ENCODE results near the gene UCP3. TPM values are rescaled to one million over a fixed set of nuclear protein-coding genes. Genes with fewer than 3 reads are reported as not detected.

UCP3 gene
- total and polyA plus RNA-seq, 10 of the 15 experiments (the other 5 are each of a cell fraction or from before 2014, with no cell fraction given), result 0.02 to 1.9 (median 0.94) TPM

DNA sequence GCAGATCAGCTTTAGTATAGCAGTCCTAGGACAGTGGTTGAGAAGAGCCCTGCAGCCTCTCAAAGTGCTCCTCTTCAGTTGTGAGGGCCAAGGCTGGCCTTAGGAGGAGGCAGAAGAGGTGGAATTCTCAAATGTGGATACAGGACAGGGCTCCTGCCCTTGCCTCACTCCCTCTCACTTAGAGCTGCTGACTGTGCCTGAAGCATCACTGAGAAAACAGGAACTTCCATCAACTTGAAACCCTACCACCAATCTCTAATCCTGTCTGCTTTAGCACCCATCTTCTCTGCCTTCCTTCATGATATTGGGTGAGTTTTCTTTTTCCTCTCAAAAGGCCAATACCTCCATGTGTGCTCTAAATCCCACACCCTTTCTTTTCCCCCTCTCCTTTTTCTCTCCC is 14.4 kb upstream of the UCP3 start:
- no peak overlapping the region for H3K27ac ChIP-seq (ENCODE audit: control insufficient read depth, insufficient read depth)
- H3K9me3 ChIP-seq (replicated peaks; ENCODE audit: control insufficient read depth, insufficient read depth, low read length), result no peaks in the 10 kb centered on the region
- no peak overlapping the region for H3K4me2 ChIP-seq (ENCODE audit: control insufficient read depth, insufficient read depth)
- H3K4me3 ChIP-seq, result no peak overlapping the region
- ChIA-PET POLR2A (interaction anchor here (0.6 kb wide), 1 partner anchor 171 kb away, joined by 3 read pairs; no protein-coding TSS in a partner anchor), CTCF (no interaction called here), SMC1A (ENCODE audit: uncharacterized antibody, unreplicated experiment) (no interaction called here), RAD21 (ENCODE audit: unreplicated experiment) (no interaction called here)
- H3K79me2 ChIP-seq (ENCODE audit: control insufficient read depth, insufficient read depth, low read length), result no peaks in the 10 kb centered on the region
- no peak overlapping the region for H2AFZ ChIP-seq (ENCODE audit: control insufficient read depth, low read depth, low read length)
- H3K27me3 ChIP-seq (replicated peaks in 1 of 2; ENCODE audit: control insufficient read depth in 2 of 2, insufficient read depth in 2 of 2, low read length in 1 of 2), result no peaks in the 10 kb centered on the region
- FAIRE-seq (no peak), DNase-seq (ENCODE audit: low read depth, low spot score) (no peak), ATAC-seq (no peak)
- in situ Hi-C loops (cut with MboI) (no loop called here), intact Hi-C loops (cut with micrococcal nuclease; ENCODE audit: unreplicated experiment) (loop anchor here (5.0 kb wide), 1 partner anchor 41 kb away; the partner anchor contains the start of gene UCP2)
- no peaks in the 10 kb centered on the region for H4K20me1 ChIP-seq (ENCODE audit: control insufficient read depth, insufficient read depth)
- H3K36me3 ChIP-seq (ENCODE audit: control insufficient read depth in 2 of 2, insufficient read depth in 2 of 2, low read length in 1 of 2), result peaks cover 0 to 1% of the 10 kb centered on the region in 2 experiments; a peak in 1 of 4 replicates
- H3K9ac ChIP-seq (ENCODE audit: control insufficient read depth, insufficient read depth, low read length), result no peak overlapping the region
- BruUV-seq (replicated peaks), result TSS peak; percentile 50
- H3K4me1 ChIP-seq (ENCODE audit: control insufficient read depth, insufficient read depth, low read length), result peaks cover 21% of the 10 kb centered on the region
- TF ChIP-seq MTA2 (IDR thresholded peaks at IDR 0.05; ENCODE audit: low read depth), result no peak
- no peak for TF ChIP-seq IKZF2 (IDR thresholded peaks at IDR 0.05)
- TF ChIP-seq ASH2L (IDR thresholded peaks at IDR 0.05; ENCODE audit: borderline replicate concordance, low read depth), result no peak
- TF ChIP-seq BACH1 (IDR thresholded peaks at IDR 0.05; ENCODE audit: borderline replicate concordance), result no peak
- TF ChIP-seq, protein P1, sequence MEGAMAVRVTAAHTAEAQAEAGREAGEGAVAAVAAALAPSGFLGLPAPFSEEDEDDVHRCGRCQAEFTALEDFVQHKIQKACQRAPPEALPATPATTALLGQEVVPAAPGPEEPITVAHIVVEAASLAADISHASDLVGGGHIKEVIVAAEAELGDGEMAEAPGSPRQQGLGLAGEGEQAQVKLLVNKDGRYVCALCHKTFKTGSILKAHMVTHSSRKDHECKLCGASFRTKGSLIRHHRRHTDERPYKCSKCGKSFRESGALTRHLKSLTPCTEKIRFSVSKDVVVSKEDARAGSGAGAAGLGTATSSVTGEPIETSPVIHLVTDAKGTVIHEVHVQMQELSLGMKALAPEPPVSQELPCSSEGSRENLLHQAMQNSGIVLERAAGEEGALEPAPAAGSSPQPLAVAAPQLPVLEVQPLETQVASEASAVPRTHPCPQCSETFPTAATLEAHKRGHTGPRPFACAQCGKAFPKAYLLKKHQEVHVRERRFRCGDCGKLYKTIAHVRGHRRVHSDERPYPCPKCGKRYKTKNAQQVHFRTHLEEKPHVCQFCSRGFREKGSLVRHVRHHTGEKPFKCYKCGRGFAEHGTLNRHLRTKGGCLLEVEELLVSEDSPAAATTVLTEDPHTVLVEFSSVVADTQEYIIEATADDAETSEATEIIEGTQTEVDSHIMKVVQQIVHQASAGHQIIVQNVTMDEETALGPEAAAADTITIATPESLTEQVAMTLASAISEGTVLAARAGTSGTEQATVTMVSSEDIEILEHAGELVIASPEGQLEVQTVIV (IDR thresholded peaks at IDR 0.05; ENCODE audit: borderline replicate concordance, partially characterized antibody), result no peak
- TF ChIP-seq JUND (IDR thresholded peaks at IDR 0.05; ENCODE audit: low read depth, low read length), result no peak
- no peak for TF ChIP-seq TCF12 (IDR thresholded peaks at IDR 0.05; ENCODE audit: low read depth, low read length)
- TF ChIP-seq, protein P2, sequence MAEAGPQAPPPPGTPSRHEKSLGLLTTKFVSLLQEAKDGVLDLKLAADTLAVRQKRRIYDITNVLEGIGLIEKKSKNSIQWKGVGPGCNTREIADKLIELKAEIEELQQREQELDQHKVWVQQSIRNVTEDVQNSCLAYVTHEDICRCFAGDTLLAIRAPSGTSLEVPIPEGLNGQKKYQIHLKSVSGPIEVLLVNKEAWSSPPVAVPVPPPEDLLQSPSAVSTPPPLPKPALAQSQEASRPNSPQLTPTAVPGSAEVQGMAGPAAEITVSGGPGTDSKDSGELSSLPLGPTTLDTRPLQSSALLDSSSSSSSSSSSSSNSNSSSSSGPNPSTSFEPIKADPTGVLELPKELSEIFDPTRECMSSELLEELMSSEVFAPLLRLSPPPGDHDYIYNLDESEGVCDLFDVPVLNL (IDR thresholded peaks at IDR 0.05; ENCODE audit: low read depth, low read length), result no peak
- TF ChIP-seq MEF2B (IDR thresholded peaks at IDR 0.05; ENCODE audit: partially characterized antibody, poor library complexity, severe bottlenecking), result no peak
- TF ChIP-seq, protein P3, sequence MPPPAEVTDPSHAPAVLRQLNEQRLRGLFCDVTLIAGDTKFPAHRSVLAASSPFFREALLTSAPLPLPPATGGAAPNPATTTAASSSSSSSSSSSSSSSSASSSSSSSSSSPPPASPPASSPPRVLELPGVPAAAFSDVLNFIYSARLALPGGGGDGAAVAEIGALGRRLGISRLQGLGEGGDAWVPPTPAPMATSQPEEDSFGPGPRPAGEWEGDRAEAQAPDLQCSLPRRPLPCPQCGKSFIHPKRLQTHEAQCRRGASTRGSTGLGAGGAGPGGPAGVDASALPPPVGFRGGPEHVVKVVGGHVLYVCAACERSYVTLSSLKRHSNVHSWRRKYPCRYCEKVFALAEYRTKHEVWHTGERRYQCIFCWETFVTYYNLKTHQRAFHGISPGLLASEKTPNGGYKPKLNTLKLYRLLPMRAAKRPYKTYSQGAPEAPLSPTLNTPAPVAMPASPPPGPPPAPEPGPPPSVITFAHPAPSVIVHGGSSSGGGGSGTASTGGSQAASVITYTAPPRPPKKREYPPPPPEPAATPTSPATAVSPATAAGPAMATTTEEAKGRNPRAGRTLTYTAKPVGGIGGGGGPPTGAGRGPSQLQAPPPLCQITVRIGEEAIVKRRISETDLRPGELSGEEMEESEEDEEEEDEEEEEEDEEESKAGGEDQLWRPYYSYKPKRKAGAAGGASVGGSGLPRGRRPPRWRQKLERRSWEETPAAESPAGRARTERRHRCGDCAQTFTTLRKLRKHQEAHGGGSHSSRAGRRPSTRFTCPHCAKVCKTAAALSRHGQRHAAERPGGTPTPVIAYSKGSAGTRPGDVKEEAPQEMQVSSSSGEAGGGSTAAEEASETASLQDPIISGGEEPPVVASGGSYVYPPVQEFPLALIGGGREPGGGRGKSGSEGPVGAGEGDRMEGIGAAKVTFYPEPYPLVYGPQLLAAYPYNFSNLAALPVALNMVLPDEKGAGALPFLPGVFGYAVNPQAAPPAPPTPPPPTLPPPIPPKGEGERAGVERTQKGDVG (CRISPR knock-in tag; IDR thresholded peaks at IDR 0.05), result no peak
- TF ChIP-seq KAT2A (conservative IDR thresholded peaks at IDR 0.05; ENCODE audit: control insufficient read depth, low read depth, low read length), result no peak
- TF ChIP-seq PAX8 (IDR thresholded peaks at IDR 0.05), result no peak
- TF ChIP-seq, protein P4, sequence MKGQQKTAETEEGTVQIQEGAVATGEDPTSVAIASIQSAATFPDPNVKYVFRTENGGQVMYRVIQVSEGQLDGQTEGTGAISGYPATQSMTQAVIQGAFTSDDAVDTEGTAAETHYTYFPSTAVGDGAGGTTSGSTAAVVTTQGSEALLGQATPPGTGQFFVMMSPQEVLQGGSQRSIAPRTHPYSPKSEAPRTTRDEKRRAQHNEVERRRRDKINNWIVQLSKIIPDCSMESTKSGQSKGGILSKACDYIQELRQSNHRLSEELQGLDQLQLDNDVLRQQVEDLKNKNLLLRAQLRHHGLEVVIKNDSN (IDR thresholded peaks at IDR 0.05; ENCODE audit: borderline replicate concordance, extremely low read length, insufficient read depth, low read depth, low read length), result no peak

All from GM12878 (cell line).